ENCODE data around the gene RCAN1. TPM values are rescaled to one million over a fixed set of nuclear protein-coding genes. Genes with fewer than 3 reads are reported as not detected.
"Not testable (repeated sequence)": the region's sequence is repeated elsewhere in the genome, so short reads cannot be mapped to it uniquely, and the experiment has no call there.

RCAN1 gene
- total RNA-seq, 1 donor from 2014 or later: 9.1 TPM

DNA sequence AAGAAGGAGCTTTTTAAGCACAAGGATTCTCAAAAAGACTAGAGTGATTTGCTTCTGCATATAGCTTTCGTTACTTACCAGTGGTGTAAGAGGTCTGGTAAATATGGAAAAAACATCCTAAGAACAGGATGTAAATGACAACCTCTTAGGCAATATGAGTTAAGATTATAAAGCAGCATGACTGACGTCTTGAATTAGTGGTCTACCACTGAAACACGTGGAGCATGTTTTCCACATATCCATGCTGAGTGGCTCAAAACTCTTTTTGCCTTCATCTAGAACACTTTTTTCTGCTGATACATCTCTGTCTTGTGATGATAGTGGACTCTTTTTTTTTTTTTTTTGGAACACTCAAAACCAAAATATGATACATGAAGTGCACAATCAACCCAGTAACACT, 44.6 kb downstream of the RCAN1 start:
- intact Hi-C loops (cut with micrococcal nuclease): no loop called here

GRCh38 chr21:34569381-34569979, 45.4 kb downstream of the RCAN1 start:
- intact Hi-C loops (cut with micrococcal nuclease): no loop called here

- intact Hi-C loops (cut with micrococcal nuclease): not testable (repeated sequence)
Observed at GRCh38 chr21:34568801-34569200, 46.1 kb downstream of the RCAN1 start.

GRCh38 chr21:34567604-34568155, 47.2 kb downstream of the RCAN1 start:
- intact Hi-C loops (cut with micrococcal nuclease): no loop called here

DNA sequence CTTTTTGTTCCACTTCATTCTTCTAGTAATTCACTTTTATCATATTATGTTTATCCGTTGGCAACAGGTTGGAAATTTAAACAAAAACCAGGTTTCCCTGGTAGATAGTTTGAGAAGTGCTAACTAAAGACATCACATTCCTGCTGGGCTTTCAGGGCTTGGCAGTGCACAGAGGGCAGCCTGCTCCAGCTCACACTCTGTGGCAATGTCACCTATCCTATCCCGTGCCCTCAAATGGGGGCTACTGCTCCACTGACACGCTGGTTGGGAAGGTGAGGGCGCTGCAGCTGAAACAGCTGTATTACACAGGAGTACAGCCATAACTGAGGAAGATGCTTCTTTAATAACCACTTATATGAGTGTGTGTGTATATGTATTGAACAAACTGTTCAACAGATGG, 49.7 kb downstream of the RCAN1 start:
- intact Hi-C loops (cut with micrococcal nuclease): no loop called here

DNA sequence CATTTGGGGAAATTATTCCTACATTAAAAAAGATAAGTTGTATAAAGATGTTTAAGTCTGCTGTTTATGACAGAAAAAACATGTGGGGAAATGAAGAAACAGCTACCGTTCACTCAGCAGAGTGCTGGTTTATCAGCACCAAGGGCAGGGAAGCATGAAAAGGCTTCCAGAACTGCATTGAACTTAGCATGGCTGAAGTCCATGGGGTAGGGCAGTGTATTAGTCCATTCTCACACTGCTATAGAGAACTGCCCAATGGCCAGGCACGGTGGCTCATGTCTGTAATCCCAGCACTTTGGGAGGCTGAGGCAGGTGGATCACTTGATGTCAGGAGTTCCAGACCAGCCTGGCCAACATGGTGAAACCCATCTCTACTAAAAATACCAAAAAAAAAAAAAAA, 51.5 kb downstream of the RCAN1 start:
- intact Hi-C loops (cut with micrococcal nuclease): not testable (repeated sequence)

DNA sequence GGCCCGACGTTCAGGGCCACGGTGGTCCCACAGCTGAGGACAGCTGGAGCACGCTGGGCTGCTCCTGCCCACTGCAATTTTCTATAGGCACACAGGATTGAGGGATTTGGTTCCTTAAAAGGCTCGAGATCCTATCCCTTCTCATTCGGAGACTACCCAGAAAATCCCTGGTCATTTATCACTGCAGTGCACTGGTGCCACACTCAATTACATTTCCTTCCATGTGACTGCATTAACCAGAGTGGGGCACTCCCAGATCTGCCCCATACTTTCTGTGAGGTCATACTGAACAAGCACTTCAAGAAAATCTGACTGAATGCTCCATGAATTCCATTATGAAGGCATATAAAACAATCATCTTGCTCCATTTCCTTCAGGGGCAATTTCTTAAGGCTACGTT, 53.1 kb downstream of the RCAN1 start:
- intact Hi-C loops (cut with micrococcal nuclease): no loop called here

GRCh38 chr21:34560609-34561008, 54.3 kb downstream of the RCAN1 start:
- intact Hi-C loops (cut with micrococcal nuclease): no loop called here

- intact Hi-C loops (cut with micrococcal nuclease): no loop called here
Observed at GRCh38 chr21:34560021-34560420, 54.9 kb downstream of the RCAN1 start.

DNA sequence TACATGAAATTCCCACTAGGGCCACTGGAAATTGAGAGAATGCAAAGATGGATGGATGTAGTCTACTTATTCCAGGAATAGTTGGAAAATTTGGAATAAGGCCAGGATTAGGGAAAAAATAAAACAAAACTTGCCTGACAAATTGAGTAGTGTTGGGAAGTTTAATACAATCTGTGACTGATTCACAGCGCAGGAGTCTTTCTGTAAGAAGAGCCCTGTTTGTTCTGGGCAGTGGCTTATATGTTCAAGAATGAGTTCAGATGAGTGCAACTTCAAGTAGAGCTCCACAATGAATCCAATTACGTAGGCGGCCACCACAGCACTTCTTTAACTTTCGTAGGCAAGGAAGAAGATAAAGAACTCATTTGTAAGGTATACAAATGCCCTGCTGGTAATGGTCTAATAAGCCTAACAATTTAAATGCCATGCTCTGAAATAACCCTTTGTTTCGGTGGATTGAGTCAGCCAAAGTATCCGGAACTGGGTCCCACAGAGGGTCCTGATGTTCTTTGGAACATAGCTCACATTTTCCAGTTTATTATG, 55.8 kb downstream of the RCAN1 start:
- intact Hi-C loops (cut with micrococcal nuclease): no loop called here

DNA sequence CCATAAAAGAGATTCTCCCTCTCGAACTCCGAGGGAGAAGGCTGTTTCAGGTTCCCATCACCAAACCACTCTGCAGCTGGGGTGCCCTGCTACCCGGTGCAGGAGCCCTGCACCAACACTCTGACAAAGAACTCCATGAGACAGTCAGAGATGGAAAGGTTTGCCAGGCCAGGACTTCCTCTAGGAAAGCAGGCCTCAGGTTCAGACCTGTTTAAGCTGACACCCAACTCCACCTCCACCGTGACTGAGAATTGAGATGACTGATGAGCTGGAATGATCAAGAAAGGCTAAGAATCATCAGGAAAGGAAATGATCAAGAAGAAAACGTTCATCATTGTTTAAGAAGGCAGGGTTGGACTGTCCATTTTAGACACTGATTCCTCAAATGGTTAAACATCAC, 56.7 kb downstream of the RCAN1 start:
- intact Hi-C loops (cut with micrococcal nuclease): no loop called here

DNA sequence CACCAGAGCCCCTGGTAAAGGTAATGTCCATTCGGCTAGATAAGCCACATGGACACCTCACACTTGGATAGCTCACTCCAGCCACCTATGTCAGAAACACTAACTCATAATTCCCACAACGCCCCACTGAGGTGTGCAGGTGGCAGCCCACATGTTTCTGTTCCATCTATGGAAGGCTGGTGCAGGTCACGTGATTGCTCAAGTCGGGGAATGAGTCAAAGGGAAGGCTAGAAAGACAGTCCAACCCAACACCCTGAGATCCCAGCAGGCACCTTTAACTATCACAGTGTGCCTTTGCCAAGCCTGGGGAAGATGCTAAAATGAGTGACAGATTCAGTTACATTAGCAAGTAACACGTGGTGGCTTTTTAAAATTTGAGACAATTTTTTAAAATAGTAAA, 57.7 kb downstream of the RCAN1 start:
- intact Hi-C loops (cut with micrococcal nuclease): no loop called here

DNA sequence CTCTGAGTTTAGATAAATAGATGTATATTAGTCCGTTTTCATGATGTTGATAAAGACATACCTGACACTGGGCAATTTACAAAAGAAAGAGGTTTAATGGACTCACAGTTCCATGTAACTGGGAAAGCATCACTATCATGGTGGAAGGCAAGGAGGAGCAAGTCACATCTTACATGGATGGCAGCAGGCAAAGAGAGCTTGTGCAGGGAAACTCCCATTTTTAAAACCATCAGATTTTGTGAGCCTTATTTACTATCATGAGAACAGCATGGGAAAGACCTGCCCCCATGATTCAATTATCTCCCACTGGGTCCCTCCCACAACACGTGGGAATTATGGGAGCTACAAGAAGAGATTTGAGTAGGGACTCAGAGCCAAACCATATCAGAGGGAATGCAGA, 60.2 kb downstream of the RCAN1 start:
- intact Hi-C loops (cut with micrococcal nuclease): not testable (repeated sequence)

DNA sequence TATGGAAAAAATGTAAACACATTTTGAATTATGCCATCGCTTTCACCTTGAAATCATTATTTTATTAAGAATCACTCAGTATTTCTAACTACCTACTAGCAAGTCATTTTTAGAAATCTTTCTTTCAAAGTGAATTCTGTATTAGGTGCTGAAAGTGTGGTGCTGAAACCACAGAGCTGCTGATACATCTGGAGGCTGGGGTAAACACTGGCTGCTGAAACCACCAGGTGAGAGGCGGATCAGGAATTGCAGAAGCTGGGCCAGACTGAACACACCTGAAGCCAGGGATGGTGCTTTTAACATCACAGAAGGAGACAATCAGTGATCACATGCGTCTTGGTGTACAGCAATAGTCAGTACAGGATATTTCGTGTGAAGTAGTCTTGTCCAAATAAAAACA, 60.7 kb downstream of the RCAN1 start:
- intact Hi-C loops (cut with micrococcal nuclease): no loop called here

DNA sequence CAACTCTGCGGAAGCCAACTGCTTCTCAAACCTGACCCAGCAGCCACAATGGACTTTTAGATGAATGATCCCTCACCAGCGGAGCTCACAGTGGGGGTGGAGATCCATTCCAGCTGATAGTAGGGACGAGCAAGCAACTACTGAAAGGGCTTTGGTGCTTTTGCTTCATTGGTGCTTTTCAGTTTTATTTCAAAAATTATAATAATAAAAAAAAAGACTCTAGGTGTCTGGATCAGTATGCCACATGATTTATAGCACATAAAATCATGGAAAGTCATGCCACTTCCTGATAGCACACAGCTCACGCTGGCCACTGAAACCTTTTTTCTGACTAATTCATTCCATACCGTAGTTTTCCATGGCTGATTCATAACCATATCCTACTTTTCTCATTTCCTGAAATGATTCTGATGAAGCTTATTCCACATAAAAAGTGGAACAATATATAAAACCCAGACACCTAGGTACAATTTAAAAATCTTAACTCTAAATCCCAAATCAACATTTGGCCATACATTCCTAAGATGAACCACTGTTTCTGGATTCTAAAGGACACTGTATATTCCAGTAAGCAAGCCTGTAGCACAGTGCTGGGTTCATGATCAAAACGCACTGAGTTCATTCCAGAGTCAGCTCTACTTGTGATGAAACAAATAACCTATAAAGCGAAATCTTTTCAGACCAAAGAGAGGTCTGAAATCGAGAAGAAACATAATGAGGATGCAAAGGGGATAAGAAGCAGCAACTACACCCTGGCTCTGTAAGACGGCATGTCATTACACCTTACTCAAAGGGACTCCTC, 61.6 kb downstream of the RCAN1 start:
- intact Hi-C loops (cut with micrococcal nuclease): no loop called here

- intact Hi-C loops (cut with micrococcal nuclease): no loop called here
Observed at GRCh38 chr21:34552360-34553098, 62.4 kb downstream of the RCAN1 start.

- intact Hi-C loops (cut with micrococcal nuclease): no loop called here
Observed at GRCh38 chr21:34550182-34550799, 64.6 kb downstream of the RCAN1 start.

- intact Hi-C loops (cut with micrococcal nuclease): no loop called here
Observed at GRCh38 chr21:34548781-34549376, 66.0 kb downstream of the RCAN1 start.

DNA sequence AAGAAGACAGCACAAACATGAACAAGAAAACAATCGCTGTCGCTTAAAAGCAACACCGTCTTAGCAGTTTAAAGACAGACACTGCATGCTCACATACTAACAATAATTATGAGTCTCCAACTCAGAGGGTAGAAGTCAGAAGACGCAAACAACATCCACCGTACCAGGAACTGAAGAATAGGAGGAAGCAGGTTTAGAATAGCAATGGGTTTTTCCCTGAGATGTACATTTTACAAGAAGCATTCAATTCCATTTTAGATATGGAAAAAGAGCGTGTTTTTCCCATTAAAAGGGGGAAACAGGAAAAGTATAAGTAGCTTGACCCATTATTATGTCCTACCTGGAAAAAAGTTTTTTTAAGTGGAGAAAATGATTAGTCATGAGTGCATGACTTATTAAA, 68.4 kb downstream of the RCAN1 start:
- intact Hi-C loops (cut with micrococcal nuclease): no loop called here

- intact Hi-C loops (cut with micrococcal nuclease): no loop called here
Observed at GRCh38 chr21:34545079-34545884, 69.6 kb downstream of the RCAN1 start.
